Psoas muscle (tissue), 8 donors: ENCODE results near the gene PGBD5. TPM values are rescaled to one million over a fixed set of nuclear protein-coding genes. Genes with fewer than 3 reads are reported as not detected.

Experiments used
- ATAC-seq, 4 donors: fragments of 200-7000 bp; cut with Tn5 transposase; one replicate each; pipeline ENCODE4 v1.9.1; 2020; ENCODE audit warnings: moderate library complexity in 3 of 4, mild to moderate bottlenecking in 2 of 4
- DNase-seq, 2 donors: peaks; one replicate each; pipeline ENCODE4 v3.0.0-alpha.2; 2020
- H3K27ac ChIP-seq: fragments of 200-600 bp; one replicate; pipeline ENCODE4 v1.8.0; 2022
- H3K27me3 ChIP-seq, 3 donors: fragments of 200-600 bp in 1 of 3; one replicate each; pipeline versions ENCODE4 v1.6.1 to v1.8.0; 2013 to 2022; ENCODE audit warnings: low read length in 2 of 3, mild to moderate bottlenecking in 2 of 3, moderate library complexity in 1 of 3; ENCODE audit not compliant: insufficient read depth in 3 of 3
- H3K36me3 ChIP-seq, 2 donors: fragments of 200-600 bp in 1 of 2; one replicate each; pipeline versions ENCODE4 v1.6.1 to v1.8.0; 2013 to 2022; ENCODE audit warnings: low read depth in 1 of 2, mild to moderate bottlenecking in 1 of 2, moderate library complexity in 1 of 2; ENCODE audit not compliant: insufficient read depth in 1 of 2
- H3K4me1 ChIP-seq: fragments of 200-600 bp; one replicate; pipeline ENCODE4 v1.8.0; 2022
- H3K4me3 ChIP-seq: fragments of 200-600 bp; one replicate; pipeline ENCODE4 v1.8.0; 2022; ENCODE audit warnings: mild to moderate bottlenecking
- H3K9me3 ChIP-seq: fragments of 200-600 bp; one replicate; pipeline ENCODE4 v1.8.0; 2022
- CTCF ChIP-seq: fragments of 200-600 bp; IDR thresholded peaks from one replicate; pipeline ENCODE4 v1.8.0; 2022; ENCODE audit warnings: antibody characterized with exemption
- WGBS, 3 donors: extraction: QIAGEN DNeasy Blood & Tissue Kit; methylation state at CpG; one replicate each; pipeline versions ENCODE4 v1.1.6 to v1.1.7; 2013; 5-methylcytosine and 5-hydroxymethylcytosine counted together
- intact Hi-C, 2 donors: fragments of 100-400 bp; cut with DNase I; formaldehyde crosslinking; loops; one replicate each; pipeline versions ENCODE4 v1.11.0 to v1.14.2; 2022
- polyA plus RNA-seq, 3 donors: library from polyadenylated mRNA; stranded (reverse); fragments of 200-250 nt; gene quantifications; one replicate each; pipeline ENCODE4 v1.2.3, GENCODE V29; 2013
- total RNA-seq, 4 donors: library from RNA; stranded (reverse); fragmentation: NEBNext Ultra II Directional in 2 of 4; extraction: Animal tissue kit (Norgen Biotek cat#: 25700) in 2 of 4; gene quantifications; one replicate each; pipeline versions ENCODE4 v1.2.1 to v1.2.4, GENCODE V29; 2021 to 2023
- donor health status: healthy with polysubstance abuse.
- donor health status: DM: no; HTN: no; CAD: no; lungs with moderate emphysema.
- donor health status: Bipolar disorder and iron deficiency.
- donor health status: healthy.
- donor health status: DM: yes; HTN: yes; CAD: no.
- donor health status: DM: no; HTN: no; CAD: no.
- donor health status: DM: no; HTN: no; CAD: no.
- donor health status: DM: yes; HTN: yes; CAD: no.

Gene PGBD5
- total and polyA plus RNA-seq, 7 donors: 2.1 to 9.8 (median 4.5) TPM

GRCh38 chr1:230310381-230311163 is 115.6 kb downstream of the PGBD5 start:
- DNase-seq (peak; percentile 67 to 85), ATAC-seq (peak; percentile 89 to 94 (median 92))
- Histone ChIP-seq H3K27me3 (no peaks in the 10 kb centered on the region), H3K36me3 (no peaks in the 10 kb centered on the region), H3K9me3 (no peaks in the 10 kb centered on the region), H3K4me1 (peaks cover 8% of the 10 kb centered on the region), H3K4me3 (no peak overlapping the region), H3K27ac (no peak overlapping the region)
- intact Hi-C loops: loop anchor here (1.0 to 10.0 kb wide), 4 partner anchors 88 to 650 kb away; no protein-coding TSS in a partner anchor
- TF ChIP-seq CTCF: peak; percentile 97
- 34 to 38% (median 35%) methylated on average over 14 of the region's 14 CpGs for WGBS, 3 donors

- Histone ChIP-seq H3K27me3 (no peaks in the 10 kb centered on the region), H3K4me3 (no peak overlapping the region), H3K4me1 (peaks cover 16% of the 10 kb centered on the region), H3K27ac (no peak overlapping the region), H3K36me3 (no peaks in the 10 kb centered on the region), H3K9me3 (no peaks in the 10 kb centered on the region)
- DNase-seq: no peak
- WGBS, 3 donors: 93 to 96% (median 93%) methylated on average over 15 of the region's 15 CpGs
- TF ChIP-seq CTCF: no peak
- ATAC-seq: no peak
- intact Hi-C loops: loop anchor here (1.0 to 10.0 kb wide), 6 partner anchors 87 to 649 kb away; no protein-coding TSS in a partner anchor
Observed at GRCh38 chr1:230309646-230310177, 116.4 kb downstream of the PGBD5 start.

GRCh38 chr1:230308821-230309220 is 117.3 kb downstream of the PGBD5 start:
- intact Hi-C loops: loop anchor here (10.0 kb wide), 2 partner anchors 324 to 424 kb away; no protein-coding TSS in a partner anchor
- DNase-seq: no peak
- Histone ChIP-seq H3K27ac (no peak overlapping the region), H3K4me3 (no peak overlapping the region), H3K9me3 (no peaks in the 10 kb centered on the region), H3K27me3 (no peaks in the 10 kb centered on the region), H3K4me1 (peaks cover 24% of the 10 kb centered on the region), H3K36me3 (no peaks in the 10 kb centered on the region)
- no peak for TF ChIP-seq CTCF
- WGBS, 3 donors: 92 to 98% (median 97%) methylated on average over 17 of the region's 17 CpGs
- ATAC-seq: no peak

- peak; percentile 70 to 80 for DNase-seq
- H3K27me3 ChIP-seq: no peaks in the 10 kb centered on the region
- TF ChIP-seq CTCF: no peak
- H3K36me3 ChIP-seq: no peaks in the 10 kb centered on the region
- H3K4me3 ChIP-seq: no peak overlapping the region
- ATAC-seq: peak in 3 of 4 donors; percentile 18 to 50 (median 20)
- WGBS, 3 donors: 62 to 73% (median 64%) methylated on average over 8 of the region's 8 CpGs
- H3K9me3 ChIP-seq: no peaks in the 10 kb centered on the region
- no peak overlapping the region for H3K27ac ChIP-seq
- peaks cover 32% of the 10 kb centered on the region for H3K4me1 ChIP-seq
- intact Hi-C loops: loop anchor here (10.0 kb wide), 2 partner anchors 323 to 423 kb away; no protein-coding TSS in a partner anchor
Observed at GRCh38 chr1:230308039-230308438, 118.1 kb downstream of the PGBD5 start.
